ENCODE data around the gene SULT4A1. TPM values are rescaled to one million over a fixed set of nuclear protein-coding genes. Genes with fewer than 3 reads are reported as not detected.

SULT4A1 gene
- total and polyA plus RNA-seq, 8 donors: 0.12 to 2.2 (median 0.77) TPM; not detected in 4

- no peak for DNase-seq
- H3K4me3 ChIP-seq: no peak overlapping the region
- 68 to 82% (median 74%) methylated on average over 31 to 36 of the region's 36 CpGs for WGBS, 5 donors
- H3K4me1 ChIP-seq: peaks cover 0 to 10% (median 0%) of the 10 kb centered on the region in 4 donors
- H3K27ac ChIP-seq: no peak overlapping the region
- H3K9me3 ChIP-seq: no peaks in the 10 kb centered on the region
- intact Hi-C loops (cut with DNase I; ENCODE audit: low total_unique reads): no loop called here
- H3K36me3 ChIP-seq: no peaks in the 10 kb centered on the region
- TF ChIP-seq POLR2A (IDR thresholded peaks at IDR 0.05) (no peak), POLR2AphosphoS5 (IDR thresholded peaks at IDR 0.05) (no peak), CTCF (IDR thresholded peaks at IDR 0.05) (no peak), EP300 (IDR thresholded peaks at IDR 0.05) (no peak)
- H3K27me3 ChIP-seq: peaks cover 0 to 58% (median 0%) of the 10 kb centered on the region in 3 donors
Observed at GRCh38 chr22:43833286-43834240, 28.8 kb downstream of the SULT4A1 start.

- WGBS, 5 donors: 86 to 94% (median 89%) methylated on average over 7 to 18 of the region's 18 CpGs
- DNase-seq: no peak
- intact Hi-C loops (cut with DNase I; ENCODE audit: low total_unique reads): no loop called here
- H3K4me3 ChIP-seq: no peak overlapping the region
- no peaks in the 10 kb centered on the region for H3K9me3 ChIP-seq
- peaks cover 0 to 58% (median 0%) of the 10 kb centered on the region in 3 donors for H3K27me3 ChIP-seq
- no peaks in the 10 kb centered on the region for H3K36me3 ChIP-seq
- peaks cover 0 to 10% (median 0%) of the 10 kb centered on the region in 4 donors for H3K4me1 ChIP-seq
- TF ChIP-seq CTCF (IDR thresholded peaks at IDR 0.05) (no peak), POLR2A (IDR thresholded peaks at IDR 0.05) (no peak)
- H3K27ac ChIP-seq: no peak overlapping the region
Observed at GRCh38 chr22:43832393-43833265, 29.7 kb downstream of the SULT4A1 start.

- no peak overlapping the region for H3K27ac ChIP-seq
- TF ChIP-seq POLR2A (IDR thresholded peaks at IDR 0.05): no peak
- TF ChIP-seq POLR2AphosphoS5 (IDR thresholded peaks at IDR 0.05): no peak
- no peak for TF ChIP-seq EP300 (IDR thresholded peaks at IDR 0.05)
- no peak for TF ChIP-seq CTCF (IDR thresholded peaks at IDR 0.05)
- peaks cover 0 to 52% (median 0%) of the 10 kb centered on the region in 3 donors for H3K27me3 ChIP-seq
- 87 to 93% (median 91%) methylated on average over 27 to 33 of the region's 33 CpGs for WGBS, 5 donors
- H3K36me3 ChIP-seq: no peaks in the 10 kb centered on the region
- intact Hi-C loops (cut with DNase I; ENCODE audit: low total_unique reads): no loop called here
- DNase-seq: no peak
- H3K4me3 ChIP-seq: no peak overlapping the region
- peaks cover 0 to 17% (median 3%) of the 10 kb centered on the region in 4 donors for H3K4me1 ChIP-seq
- no peaks in the 10 kb centered on the region for H3K9me3 ChIP-seq
Observed at GRCh38 chr22:43831561-43832392, 30.5 kb downstream of the SULT4A1 start.
